ENCODE measurements around the gene PBX4. TPM values are rescaled to one million over a fixed set of nuclear protein-coding genes. Genes with fewer than 3 reads are reported as not detected.

PBX4 gene
- total RNA-seq, 6 experiments from 2014 or later = 0.23 to 0.40 (median 0.30) TPM; not detected in 1

DNA sequence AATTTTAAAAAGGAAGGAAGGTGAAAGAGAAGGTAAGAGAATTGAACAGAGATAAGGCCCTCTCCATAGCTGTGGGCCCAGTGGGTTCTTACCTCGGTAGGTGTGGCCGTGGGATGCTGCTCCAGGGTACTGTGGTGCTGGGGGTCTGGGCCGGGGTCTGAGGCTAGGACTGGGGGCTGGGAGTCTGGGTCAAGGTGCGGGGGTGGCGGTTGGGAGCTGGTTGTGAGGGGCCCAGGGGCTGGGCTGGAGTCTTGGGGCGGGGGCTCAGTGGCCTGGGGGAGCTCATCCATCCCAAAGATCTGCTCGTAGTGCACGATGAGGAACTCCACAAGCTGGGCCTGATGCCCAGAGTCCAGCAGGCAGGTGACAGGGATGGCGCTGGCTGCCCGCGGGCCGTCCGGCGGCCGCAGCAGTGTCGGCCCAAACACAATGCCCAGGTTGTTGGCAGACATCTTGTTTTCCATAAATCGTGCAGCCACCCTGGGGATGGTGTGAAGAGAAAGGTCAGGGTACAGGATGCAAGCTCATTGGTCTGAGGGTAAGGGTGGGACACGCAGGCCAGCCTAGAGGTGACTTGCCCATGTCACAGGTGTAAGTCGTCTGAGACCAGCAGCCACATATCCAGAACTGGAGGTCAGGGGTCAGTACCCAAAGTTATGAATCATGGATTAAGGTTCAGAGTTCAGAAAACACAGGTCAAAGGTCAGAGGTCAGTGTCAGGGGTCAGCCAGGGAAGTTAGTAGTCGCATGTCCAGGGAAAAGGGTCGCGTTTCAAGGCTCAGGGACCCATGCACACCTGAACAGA is 15.4 kb upstream of the PBX4 start:
- H3K9me3 Mint-ChIP-seq = no peaks in the 10 kb centered on the region
- H3K36me3 Mint-ChIP-seq (ENCODE audit: low read depth) = peaks cover 30% of the 10 kb centered on the region
- no peak overlapping the region for H3K27ac Mint-ChIP-seq
- no peak for DNase-seq
- TF ChIP-seq, protein P1, sequence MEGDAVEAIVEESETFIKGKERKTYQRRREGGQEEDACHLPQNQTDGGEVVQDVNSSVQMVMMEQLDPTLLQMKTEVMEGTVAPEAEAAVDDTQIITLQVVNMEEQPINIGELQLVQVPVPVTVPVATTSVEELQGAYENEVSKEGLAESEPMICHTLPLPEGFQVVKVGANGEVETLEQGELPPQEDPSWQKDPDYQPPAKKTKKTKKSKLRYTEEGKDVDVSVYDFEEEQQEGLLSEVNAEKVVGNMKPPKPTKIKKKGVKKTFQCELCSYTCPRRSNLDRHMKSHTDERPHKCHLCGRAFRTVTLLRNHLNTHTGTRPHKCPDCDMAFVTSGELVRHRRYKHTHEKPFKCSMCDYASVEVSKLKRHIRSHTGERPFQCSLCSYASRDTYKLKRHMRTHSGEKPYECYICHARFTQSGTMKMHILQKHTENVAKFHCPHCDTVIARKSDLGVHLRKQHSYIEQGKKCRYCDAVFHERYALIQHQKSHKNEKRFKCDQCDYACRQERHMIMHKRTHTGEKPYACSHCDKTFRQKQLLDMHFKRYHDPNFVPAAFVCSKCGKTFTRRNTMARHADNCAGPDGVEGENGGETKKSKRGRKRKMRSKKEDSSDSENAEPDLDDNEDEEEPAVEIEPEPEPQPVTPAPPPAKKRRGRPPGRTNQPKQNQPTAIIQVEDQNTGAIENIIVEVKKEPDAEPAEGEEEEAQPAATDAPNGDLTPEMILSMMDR (IDR thresholded peaks at IDR 0.05) = no peak
- H3K4me1 Mint-ChIP-seq (ENCODE audit: low read depth) = no peaks in the 10 kb centered on the region
- H3K27me3 Mint-ChIP-seq (ENCODE audit: insufficient read depth) = no peaks in the 10 kb centered on the region
- no peak overlapping the region for H3K4me3 Mint-ChIP-seq

GRCh38 chr19:19632661-19633060 is 14.2 kb upstream of the PBX4 start:
- no peak for DNase-seq
- TF ChIP-seq, protein P1 (IDR thresholded peaks at IDR 0.05) = no peak
- Mint-ChIP-seq H3K9me3 (no peaks in the 10 kb centered on the region), H3K27me3 (ENCODE audit: insufficient read depth) (peaks cover 3% of the 10 kb centered on the region), H3K36me3 (ENCODE audit: low read depth) (peaks cover 25% of the 10 kb centered on the region), H3K4me1 (ENCODE audit: low read depth) (peaks cover 1% of the 10 kb centered on the region), H3K27ac (no peak overlapping the region), H3K4me3 (no peak overlapping the region)

- H3K9me3 Mint-ChIP-seq = no peaks in the 10 kb centered on the region
- H3K4me3 Mint-ChIP-seq = no peak overlapping the region
- peaks cover 25% of the 10 kb centered on the region for H3K36me3 Mint-ChIP-seq (ENCODE audit: low read depth)
- TF ChIP-seq, protein P1 (IDR thresholded peaks at IDR 0.05) = no peak
- peaks cover 8% of the 10 kb centered on the region for H3K27me3 Mint-ChIP-seq (ENCODE audit: insufficient read depth)
- H3K4me1 Mint-ChIP-seq (ENCODE audit: low read depth) = peaks cover 6% of the 10 kb centered on the region
- no peak overlapping the region for H3K27ac Mint-ChIP-seq
- DNase-seq = no peak
Measured at GRCh38 chr19:19631346-19631745, 12.9 kb upstream of the PBX4 start.

- Mint-ChIP-seq H3K27ac (no peak overlapping the region), H3K4me1 (ENCODE audit: low read depth) (peaks cover 6% of the 10 kb centered on the region), H3K27me3 (ENCODE audit: insufficient read depth) (peaks cover 11% of the 10 kb centered on the region), H3K36me3 (ENCODE audit: low read depth) (peaks cover 22% of the 10 kb centered on the region), H3K4me3 (no peak overlapping the region), H3K9me3 (no peaks in the 10 kb centered on the region)
- DNase-seq = no peak
- TF ChIP-seq, protein P1 (IDR thresholded peaks at IDR 0.05) = no peak
Measured at GRCh38 chr19:19630426-19630825, 11.9 kb upstream of the PBX4 start.

- DNase-seq = no peak
- Mint-ChIP-seq H3K27me3 (ENCODE audit: insufficient read depth) (peaks cover 11% of the 10 kb centered on the region), H3K4me3 (no peak overlapping the region), H3K9me3 (no peaks in the 10 kb centered on the region), H3K4me1 (ENCODE audit: low read depth) (peaks cover 6% of the 10 kb centered on the region), H3K36me3 (ENCODE audit: low read depth) (peaks cover 20% of the 10 kb centered on the region), H3K27ac (no peak overlapping the region)
- TF ChIP-seq, protein P1 (IDR thresholded peaks at IDR 0.05) = no peak
Measured at GRCh38 chr19:19630062-19630414, 11.6 kb upstream of the PBX4 start.
